Activated CD8-positive, alpha-beta memory T cell treated with anti-CD3 and anti-CD28 coated beads, Interleukin-2, amount 50 U/mL, for 4 hours (primary cell): ENCODE measurements around the gene ATXN7.
A peak's percentile ranks its signal among the peaks of the same experiment; 100 is the strongest.

Experiments
- DNase-seq: peaks from one replicate; pipeline ENCODE4 v3.0.0-alpha.2; 2020

The ATXN7 gene, protein sequence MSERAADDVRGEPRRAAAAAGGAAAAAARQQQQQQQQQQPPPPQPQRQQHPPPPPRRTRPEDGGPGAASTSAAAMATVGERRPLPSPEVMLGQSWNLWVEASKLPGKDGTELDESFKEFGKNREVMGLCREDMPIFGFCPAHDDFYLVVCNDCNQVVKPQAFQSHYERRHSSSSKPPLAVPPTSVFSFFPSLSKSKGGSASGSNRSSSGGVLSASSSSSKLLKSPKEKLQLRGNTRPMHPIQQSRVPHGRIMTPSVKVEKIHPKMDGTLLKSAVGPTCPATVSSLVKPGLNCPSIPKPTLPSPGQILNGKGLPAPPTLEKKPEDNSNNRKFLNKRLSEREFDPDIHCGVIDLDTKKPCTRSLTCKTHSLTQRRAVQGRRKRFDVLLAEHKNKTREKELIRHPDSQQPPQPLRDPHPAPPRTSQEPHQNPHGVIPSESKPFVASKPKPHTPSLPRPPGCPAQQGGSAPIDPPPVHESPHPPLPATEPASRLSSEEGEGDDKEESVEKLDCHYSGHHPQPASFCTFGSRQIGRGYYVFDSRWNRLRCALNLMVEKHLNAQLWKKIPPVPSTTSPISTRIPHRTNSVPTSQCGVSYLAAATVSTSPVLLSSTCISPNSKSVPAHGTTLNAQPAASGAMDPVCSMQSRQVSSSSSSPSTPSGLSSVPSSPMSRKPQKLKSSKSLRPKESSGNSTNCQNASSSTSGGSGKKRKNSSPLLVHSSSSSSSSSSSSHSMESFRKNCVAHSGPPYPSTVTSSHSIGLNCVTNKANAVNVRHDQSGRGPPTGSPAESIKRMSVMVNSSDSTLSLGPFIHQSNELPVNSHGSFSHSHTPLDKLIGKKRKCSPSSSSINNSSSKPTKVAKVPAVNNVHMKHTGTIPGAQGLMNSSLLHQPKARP

DNA sequence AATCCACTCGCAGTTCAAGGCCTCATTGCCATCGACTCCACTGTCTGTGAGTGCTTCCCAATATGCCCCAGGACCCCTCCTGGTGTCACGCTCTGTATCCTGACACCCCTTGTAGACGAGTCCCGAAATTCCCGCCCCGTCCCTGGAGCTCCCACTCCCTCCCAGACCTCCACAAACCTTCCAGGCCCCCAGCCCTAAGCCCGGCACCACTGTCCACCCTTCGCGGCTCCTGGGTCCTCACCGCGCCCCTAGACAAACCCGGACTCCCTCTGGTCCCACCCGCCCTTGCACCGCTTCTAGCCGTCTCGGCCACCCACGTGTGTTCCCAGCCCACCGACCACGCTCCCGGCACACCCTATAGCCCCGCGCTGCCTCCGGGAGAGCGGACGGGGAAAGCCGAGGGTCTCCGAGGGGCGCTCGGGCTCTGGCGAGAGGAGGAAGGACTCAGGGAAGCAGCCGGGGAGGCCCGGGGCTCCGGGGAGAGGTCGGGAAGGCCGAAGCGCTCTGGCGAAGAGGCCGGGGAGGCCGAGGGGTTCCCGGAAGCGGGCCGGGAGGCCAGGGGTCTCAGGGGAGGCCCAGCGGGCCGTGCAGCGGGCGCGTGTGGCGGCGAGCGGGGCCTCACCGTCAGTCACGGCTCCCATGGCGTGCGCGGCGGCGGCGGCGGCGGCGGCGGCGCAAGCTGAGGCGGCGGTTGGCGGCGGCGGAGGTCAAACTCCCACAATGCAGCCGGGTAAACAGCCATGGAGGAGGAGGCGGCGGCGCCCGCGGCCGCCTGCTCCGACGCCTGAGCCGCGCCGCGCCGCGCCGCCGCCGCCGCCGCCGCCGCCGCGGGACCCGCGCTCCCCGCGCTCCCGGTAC is at the start of gene ATXN7, which contains the start of gene THOC7:
ATXN7 (plus strand) TSS at position 718 of the 858 bp plus-strand sequence. CDS start 48,732 bp downstream, outside the sequence.
THOC7 (minus strand) TSS at position 656 of the 858 bp plus-strand sequence; CDS start at position 641, 15 bp downstream.
- peak; percentile 73 for DNase-seq

DNA sequence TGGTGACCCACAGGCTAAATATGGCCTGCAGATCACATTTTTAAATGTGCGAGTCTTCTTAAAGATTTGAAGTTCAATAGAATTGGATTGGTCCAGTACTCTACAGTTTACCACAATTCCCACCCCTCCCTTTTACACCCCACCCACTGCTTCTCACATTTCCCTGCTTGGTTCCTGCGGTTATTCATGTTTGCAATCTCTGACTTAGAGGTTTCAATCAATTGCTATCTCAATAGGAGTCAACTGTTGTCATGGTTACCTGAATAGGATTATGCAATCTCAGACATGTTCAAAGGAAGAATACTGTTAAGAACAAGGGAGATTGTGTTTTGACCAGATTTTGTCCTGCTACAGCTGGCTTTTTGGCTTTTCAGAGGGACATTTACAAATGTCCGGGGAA is 49.4 kb upstream of the ATXN7 start:
- no peak for DNase-seq

DNA sequence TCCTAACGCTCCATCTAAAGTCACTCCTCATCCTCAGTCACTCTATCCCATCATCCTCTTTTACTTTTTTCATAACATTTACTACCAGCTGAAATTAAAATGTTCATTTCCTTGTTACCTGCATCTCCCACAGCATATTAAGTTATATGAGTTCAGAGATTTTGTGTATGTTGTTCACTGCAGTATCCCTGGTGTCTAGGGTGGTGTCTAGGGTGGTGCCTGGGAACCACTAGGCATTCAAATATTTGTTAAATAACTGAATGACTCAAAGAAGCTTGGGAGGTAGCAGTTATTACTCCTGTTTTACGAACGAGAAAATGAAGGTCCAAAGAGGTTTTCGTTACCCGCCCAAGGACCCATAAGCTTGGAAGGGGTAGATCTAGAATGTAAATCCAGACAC is 46.4 kb upstream of the ATXN7 start:
- no peak for DNase-seq

DNA sequence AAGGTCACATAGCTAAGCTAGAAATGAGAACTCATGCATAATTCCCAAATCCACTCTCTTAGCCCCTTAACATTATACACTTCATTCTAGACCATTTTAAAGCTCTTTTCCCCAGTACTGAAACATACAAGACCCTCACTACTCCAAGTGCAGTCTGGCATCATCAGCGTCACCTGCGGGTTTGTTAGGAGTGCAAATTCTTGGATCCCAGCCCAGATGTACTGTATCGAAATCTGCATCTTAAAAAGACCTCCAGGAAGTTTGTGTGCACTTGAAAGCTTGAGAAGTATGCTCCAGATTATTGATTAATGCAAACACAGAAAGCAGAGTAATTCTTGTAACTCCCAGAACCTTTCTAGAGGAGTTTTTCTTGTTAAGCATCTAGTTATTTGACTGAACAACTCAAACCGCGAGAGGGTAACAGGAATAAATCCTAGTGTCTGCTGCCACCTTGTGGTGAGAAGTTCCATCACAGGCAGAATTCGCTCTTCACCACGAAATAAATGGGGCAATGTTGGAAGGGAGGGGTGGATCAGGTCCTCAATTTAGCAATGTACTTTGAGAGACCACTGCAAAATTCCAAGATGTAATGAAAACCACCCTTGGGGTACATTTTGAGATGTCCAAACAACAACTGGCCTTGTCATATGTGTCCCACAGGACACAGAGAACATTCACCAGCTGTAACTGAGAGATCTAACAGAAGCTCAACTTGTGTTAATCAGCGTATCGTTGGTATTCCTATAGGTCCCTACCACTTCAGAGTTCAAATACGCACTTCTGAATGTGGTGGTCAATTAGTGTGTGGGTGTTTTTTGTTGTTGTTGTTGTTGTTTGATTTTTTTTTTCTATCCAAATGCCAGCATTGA is 45.2 kb upstream of the ATXN7 start:
- peak; percentile 63 for DNase-seq

DNA sequence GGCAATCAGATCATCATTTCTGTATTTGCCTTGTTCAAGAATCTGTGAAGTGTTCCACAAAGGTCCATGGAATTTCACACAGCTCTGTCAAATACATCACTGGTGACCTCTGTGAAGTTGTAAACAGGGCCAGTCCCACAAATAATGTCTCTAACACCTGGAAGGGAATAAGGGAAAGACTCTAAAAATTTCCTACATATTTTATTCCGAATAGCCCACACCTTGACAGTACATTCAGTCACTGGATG is 44.6 kb upstream of the ATXN7 start, which contains the start of gene C3orf49:
C3orf49 (plus strand) TSS at position 149 of the 248 bp plus-strand sequence. CDS start 173 bp downstream, outside the sequence.
- no peak for DNase-seq

DNA sequence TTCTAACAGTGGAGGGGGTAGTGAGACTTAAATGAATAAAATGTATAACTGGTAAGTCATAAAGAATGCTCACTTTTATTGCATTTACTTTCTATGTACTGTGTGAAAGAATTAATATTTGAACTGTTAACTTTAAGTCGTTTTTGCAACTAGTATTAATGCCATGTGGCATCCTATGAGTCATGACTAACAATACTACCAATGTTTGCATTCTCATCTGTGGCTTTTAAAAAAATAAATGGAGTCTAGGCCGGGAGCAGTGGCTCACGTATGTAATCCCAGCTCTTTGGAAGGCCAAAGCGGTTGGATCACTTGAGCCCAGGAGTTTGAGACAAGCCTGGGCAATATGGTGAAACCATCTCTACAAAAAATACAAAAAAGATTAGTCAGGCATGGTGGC is 39.4 kb upstream of the ATXN7 start:
- no peak for DNase-seq

DNA sequence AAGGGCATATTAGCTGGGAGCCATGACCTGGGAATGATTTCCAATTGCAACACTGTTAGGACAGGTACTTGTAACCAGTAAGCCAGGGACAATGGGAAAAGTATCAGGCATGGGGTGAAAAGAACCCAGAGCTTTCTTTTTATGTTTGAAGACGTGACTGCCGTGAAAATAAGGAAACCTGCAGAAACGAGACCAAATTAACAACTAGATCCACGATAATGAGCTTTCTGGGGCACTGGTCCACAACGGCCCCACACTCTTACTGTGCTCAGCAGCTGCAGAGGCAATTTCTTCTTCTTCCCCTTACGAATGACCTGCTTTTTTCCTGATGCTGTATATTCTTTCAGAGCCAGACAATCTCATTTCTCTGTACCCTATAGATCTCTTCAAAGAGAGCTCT is 33.1 kb upstream of the ATXN7 start:
- DNase-seq, result no peak

DNA sequence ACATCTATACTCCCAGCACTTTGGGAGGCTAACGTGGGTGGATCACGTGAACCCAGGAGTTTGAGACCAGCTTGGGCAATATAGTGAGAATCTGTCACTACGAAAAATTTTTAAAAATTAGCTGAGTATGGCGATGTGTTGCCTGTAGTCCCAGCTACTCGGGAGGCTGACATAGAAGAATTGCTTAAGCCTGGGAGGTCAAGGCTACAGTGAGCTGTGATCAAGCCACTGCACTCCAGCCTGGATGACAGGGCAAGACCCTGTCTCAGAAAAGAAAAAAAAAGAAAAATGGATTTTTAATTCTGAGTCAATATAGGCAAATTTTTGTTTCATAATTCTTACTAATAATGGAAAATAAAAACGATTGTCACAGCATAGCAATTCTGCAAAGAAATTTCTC is 31.3 kb upstream of the ATXN7 start:
- DNase-seq, result no peak

DNA sequence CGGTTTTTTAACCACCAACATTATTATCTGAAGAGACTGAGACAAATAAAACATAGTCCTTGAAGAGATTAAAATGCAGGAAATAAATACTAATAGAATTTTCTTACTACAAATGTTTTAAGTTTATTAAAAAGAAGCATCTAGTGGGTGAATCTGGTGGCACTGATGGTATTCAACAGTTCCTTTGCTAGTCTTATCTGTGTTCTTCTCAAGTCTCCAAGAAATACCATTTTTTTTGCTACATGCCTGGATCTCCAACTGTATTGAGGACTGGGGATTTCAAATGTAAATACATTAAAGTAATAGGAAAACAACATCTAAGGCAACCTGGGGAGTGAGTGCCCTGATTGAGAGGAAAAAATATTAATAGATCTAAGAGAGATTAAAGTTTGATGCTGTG is 22.0 kb upstream of the ATXN7 start:
- no peak for DNase-seq

DNA sequence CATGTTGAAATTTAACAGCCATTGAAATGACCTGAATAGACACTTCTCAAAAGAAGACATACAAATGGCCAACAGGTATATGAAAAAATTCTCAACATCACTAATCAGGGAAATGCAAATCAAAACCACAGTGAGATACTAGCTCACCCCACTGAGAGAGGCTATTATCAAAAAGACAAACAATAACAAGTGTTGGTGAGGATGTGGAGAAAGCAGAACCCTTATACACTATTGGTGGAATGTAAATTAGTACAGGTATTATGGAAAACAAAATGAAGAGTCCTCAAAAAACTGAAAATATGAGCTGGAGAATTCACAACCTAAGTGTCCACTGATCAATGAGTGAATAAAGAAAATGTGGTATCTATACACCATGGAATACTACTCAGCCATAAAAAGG is 21.5 kb upstream of the ATXN7 start:
- DNase-seq, result no peak

DNA sequence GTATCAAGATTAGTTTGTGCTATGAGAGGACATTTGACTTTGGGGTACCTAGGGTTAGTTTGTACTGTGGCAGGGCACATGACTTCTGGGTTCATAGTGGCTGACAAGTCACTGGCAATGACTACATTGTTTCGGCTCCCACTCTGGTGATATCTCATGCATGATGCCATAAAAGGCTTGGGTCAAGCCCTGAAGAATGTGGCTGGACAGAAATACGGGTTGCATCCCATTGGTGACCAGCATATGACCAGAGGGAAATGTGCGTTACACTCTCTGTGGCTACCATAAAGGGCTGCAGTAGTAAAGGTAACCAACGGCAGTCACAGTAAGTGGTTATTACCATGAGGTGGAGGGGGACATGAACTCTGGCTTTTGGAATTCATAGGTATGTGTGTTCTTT is 18.5 kb upstream of the ATXN7 start:
- DNase-seq, result no peak

DNA sequence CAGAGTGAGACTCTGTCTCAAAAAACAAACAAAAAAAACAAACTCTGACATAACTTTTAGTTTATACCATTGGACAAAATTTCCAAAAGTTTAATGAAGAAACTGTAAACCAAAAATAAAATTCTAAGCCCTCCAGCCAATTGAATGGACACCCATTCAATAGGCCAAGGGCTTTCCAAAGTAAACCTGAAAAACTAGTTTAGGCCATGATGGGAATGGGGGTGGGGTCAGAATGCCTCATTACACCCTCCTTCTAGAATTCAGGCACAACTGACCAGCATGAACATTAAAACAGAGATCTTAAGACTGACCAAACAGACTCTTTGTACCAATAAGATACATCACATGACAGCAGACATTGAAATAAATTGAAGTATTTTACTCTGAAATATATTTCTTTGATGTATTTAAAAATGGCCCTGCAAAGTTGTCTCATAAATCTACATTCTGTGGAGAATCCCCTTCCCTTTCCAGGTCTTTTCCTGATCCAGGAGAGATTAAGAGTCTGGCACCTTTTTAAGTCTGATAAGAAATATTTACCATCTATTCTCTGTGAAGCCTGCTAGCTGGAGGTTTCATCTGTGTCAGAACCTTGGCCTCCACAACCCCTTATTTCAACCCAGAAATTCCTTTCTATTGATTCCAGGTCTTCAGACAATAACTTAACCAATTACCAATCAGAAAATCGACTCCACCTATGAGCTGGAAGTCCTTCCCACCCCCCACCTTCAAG is 15.8 kb upstream of the ATXN7 start:
- no peak for DNase-seq

DNA sequence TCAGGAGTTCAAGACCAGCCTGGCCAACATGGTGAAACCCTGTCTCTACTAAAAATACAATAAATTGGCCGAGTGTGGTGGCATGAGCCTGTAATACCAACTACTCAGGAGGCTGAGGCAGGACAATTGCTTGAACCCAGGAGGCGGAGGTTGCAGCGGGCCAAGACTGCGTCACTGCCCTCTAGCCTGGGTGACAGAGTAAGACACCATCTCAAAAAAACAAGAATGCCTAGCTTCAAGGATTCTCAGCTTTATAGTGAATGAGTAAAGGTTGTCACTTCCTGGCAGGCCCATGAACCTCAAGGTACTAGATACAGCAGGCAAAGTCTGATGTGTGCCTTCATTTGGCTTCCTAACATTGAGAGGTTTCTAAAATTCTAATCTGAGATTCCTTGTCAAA is 14.5 kb upstream of the ATXN7 start:
- no peak for DNase-seq

DNA sequence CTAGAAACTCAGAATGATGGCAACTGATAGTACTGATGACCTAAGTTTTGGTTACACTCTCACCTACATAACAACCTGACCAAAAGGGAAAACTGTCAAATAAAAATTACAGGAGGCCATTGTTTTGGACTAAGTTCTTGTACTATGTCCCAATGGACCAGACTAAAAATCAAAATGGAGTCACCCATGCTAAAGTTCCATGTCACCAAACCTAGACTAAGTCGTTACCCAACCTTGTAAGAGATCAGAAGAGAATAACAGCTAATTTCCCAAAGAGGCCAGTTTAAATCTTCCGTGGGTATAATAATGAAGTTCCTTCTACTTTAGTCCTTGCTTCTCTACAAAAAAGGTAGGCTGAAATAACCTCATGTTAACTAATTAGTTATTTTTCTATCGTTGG is 12.4 kb upstream of the ATXN7 start:
- DNase-seq, result no peak

DNA sequence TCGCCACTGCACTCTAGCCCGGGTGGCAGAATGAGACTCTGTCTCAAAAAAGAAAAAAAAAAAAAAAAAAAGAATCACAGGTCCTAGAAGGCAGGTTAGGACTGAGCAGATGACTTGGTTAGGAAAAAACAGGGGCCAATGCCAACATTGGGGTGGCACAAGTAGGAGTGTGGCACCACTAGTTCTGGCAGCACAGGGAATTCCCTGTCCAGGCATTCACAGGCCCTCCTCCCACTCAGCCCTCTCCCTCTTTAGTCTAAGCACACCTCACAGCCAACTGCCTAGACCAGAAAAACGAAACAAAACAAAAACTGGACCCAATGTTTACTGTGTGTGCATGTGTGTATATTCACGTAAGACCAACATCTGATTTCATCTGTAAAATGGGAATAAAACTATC is 10.6 kb upstream of the ATXN7 start:
- no peak for DNase-seq

DNA sequence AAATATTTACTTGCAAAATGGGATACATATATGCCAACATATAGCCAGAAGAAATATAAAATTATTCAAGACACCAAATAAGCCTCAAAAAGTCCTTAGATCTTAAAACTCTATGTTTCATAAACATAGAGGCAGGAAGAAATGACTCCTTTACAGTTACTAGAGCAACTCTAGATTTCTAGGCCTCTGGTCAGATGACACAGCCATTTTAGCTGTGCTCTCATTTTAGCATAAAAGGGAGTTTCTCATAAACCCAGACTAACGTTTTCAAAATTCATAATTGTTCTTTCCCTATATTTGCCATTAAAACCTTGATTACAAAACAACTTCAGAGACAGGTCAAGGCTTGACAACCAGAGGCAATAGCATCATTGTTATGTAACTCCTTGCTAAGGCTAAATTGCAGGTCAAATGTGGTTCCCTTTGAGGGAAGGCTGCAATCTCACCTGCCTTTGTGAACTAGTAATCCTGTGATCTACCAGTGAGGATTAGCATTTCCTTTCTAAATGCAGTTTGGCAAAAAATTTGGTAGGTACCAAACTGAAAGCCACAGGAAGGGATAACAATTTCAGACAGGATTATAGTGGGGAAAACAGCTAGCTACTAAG is 8.2 kb upstream of the ATXN7 start:
- DNase-seq, result no peak

DNA sequence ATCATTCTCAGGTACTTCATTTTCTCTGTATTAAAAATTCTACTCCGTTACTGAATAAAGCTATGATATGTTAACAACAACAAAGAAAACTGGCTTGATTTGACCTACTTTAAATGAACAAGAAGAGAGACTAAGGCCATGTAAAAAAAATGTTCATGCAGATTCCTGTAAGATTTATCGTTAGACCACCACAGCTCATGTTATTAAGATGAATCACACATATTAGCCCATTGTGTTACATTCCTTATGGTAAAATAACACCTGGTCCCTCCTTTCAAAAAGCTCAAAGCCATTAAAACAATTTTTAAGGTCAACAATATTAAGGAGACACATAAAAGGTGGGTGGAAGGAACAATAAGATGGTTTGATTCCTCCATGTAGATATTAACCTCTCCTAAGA is 6.4 kb upstream of the ATXN7 start:
- no peak for DNase-seq

DNA sequence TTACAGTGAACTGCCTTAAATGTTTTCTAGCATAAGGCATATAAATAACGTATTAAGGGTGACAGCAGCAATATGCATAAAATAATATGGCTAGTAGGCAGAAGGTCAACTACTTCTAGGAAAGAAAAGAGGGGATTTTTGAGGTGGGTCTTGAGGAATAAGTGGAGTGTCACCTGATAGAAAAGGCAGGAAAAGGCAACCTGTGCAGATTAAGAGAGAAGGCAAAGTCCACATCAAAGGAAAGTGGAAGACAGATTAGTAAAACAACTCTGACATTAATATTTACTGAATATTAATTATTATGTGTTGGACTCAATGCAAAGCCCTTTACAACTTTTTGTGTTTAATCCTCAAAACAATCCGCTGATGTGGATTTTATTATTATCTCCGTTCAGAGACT is 2.9 kb upstream of the ATXN7 start:
- no peak for DNase-seq

DNA sequence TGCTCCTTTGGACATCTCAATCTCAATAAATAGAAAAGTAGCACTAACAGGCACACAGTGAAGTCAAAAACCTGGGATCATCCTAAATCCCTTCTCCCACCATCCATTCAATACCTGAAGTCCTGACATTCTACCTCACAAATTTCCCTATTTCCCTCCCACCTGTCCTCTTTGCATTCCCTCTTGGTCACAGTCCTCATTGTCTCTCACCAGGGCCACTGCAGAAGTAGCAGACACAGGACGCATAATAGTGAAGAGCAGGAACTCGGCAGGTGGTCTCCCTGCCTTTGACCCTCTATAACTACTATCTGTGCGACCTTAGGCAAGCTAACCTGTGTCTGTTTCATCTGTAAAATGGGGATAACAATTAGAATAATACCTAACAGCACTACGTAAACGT is 2.4 kb upstream of the ATXN7 start:
- DNase-seq, result no peak

DNA sequence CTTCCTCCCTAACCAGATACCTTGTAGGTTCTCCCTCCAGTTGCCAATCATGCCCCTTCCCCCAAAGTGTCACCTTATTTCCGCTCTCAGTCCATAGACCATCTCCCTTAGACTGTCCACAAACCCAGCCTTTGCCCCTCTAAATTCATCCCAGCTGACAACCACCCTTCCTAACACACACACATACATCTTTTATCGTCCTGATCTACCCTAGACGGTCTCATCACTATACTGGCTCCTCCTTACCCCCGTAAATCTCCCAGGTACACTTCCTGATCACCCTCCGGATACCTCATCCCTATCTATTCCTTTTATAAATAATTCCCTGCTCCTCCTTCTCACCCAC is 890 bp upstream of the ATXN7 start:
- DNase-seq, result no peak
